Activated T-cell treated with anti-CD3 and anti-CD28 coated beads for 48 hours (primary cell): ENCODE results near the gene RSF1.
"Not testable (repeated sequence)": the region's sequence is repeated elsewhere in the genome, so short reads cannot be mapped to it uniquely, and the experiment has no call there.

ENCODE experiments used
- DNase-seq: peaks from one replicate; pipeline ENCODE4 v3.0.0-alpha.2; 2020; ENCODE audit warnings: low read depth

Gene RSF1

GRCh38 chr11:77672264-77672663, 148.3 kb downstream of the RSF1 start:
- no peak for DNase-seq

DNA sequence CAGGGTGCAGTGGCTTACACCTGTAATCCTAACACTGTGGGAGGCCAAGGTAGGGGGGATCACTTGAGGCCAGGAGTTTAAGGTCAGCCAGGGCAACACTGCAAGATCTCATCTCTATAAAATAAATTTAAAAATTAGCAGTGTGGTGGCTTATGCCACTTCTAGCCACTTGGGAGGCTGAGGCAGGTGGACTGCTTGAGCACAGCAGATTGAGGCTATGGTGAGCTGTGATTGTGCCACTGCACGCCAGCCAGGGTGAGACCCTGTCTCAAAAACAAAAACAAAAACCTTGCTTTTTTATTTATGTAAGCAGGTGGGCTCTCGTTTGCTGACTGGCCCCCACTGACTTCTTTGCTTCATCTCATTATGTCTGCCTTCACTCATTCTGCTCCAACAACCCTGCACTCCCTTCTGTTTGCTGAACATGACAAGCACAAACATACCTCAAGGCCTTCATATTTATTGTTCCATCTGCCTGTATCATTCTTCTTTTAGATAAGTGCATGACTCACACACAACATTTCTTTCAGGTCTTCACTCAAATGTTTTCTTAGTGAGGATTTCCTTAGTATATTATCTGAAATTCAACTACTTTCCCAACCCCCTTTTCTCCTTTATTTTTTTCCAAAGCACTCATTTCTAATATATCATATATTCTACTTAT, 150.5 kb downstream of the RSF1 start:
- DNase-seq = no peak

DNA sequence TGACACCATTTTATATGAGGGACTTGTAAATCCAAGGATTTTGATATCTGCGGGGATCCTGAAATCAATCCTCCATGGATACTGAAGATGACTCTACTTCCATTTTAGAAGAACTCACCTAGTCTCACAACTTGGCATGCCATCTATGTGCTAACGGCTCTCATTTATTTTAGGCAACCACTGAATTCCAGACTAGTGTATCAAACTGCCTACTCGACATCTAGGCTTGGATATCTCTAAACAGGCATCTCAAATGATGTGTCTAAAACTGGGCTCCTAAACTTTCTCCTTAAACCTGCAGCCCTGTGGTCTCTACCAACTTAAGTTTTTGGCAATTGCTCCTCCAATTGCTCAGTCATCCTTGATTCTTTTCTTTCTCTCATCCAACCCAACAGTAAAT, 151.8 kb downstream of the RSF1 start:
- DNase-seq = no peak

DNA sequence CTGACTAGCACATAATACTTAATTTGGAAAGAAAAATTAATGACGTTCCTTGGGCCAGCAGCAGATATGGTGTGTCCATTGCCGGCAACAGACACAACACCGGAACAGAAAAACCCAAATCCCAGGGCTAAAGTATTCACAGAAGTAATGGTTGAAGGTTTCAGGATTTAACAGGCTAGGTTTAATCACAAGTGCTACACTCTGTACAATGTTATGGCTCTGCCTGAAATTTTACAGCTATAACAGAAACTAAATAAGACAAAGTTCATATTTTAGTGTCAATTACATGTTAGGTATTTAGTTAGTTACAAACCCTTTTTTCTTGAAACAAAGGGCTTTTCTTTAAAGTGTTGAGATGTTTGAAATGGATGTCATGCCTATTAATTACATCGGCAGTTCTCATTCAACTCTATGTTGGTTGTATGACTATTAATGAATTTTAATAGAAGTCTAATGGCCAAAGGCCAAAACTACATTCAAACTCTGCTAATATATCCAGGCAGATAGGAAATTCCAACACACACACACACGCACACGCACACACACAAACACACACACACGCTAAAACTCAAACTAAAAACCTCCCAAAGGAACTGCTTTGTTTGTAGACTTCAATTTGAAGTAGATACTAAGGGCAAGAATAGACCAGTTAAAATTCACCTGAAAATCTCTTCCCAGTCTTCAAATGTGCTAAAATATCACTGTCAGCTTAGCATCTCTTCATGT, 155.1 kb downstream of the RSF1 start:
- DNase-seq = no peak

- DNase-seq = no peak
These were observed 158.9 kb downstream of the RSF1 start for GRCh38 chr11:77661670-77662069.

- no peak for DNase-seq
These were observed 159.6 kb downstream of the RSF1 start for GRCh38 chr11:77660947-77661346.

- no peak for DNase-seq
These were observed 162.1 kb downstream of the RSF1 start for GRCh38 chr11:77658213-77659013.

GRCh38 chr11:77656362-77656761, 164.2 kb downstream of the RSF1 start:
- no peak for DNase-seq

GRCh38 chr11:77654770-77655434, 165.6 kb downstream of the RSF1 start:
- no peak for DNase-seq

DNA sequence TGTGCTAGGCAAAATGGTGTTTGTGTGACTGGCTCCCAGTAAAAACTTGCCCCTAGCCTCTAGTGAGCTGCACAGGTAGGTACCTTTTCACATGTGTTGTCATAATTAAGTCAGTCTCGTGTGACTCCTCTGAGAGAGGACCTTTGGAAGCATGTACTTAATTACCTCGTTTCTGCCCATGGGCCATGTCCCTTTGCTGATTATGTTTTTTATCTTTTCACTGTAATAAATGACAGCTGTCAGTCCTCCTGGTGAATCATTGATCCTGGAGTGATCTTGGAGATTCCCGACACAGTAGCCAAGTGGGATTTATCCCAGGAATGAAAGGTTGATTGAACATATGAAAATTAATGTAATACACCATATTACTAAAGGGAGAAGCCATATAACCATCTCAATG, 170.4 kb downstream of the RSF1 start:
- DNase-seq = no peak

GRCh38 chr11:77647654-77648305, 172.7 kb downstream of the RSF1 start:
- no peak for DNase-seq

DNA sequence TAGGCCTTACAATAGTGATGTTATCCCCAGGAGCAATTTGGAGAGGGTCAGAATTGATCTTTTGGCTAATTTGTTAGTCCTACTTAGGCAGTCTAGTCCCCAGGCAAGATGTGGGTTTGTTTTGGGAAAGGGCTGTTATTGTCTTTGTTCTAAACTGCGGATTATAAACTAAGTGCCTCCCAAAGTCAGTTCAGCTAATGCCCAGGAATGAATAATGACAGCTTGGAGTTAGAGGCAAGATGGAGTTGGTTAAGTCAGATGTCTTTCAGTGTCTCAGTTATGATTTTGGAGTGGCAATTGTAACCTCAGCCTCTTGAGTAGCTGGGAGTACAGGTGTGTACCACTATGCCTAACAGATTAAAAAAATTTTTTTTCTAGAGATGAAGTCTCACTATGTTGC, 175.6 kb downstream of the RSF1 start:
- no peak for DNase-seq

- no peak for DNase-seq
These were observed 178.3 kb downstream of the RSF1 start for GRCh38 chr11:77642228-77642627.

DNA sequence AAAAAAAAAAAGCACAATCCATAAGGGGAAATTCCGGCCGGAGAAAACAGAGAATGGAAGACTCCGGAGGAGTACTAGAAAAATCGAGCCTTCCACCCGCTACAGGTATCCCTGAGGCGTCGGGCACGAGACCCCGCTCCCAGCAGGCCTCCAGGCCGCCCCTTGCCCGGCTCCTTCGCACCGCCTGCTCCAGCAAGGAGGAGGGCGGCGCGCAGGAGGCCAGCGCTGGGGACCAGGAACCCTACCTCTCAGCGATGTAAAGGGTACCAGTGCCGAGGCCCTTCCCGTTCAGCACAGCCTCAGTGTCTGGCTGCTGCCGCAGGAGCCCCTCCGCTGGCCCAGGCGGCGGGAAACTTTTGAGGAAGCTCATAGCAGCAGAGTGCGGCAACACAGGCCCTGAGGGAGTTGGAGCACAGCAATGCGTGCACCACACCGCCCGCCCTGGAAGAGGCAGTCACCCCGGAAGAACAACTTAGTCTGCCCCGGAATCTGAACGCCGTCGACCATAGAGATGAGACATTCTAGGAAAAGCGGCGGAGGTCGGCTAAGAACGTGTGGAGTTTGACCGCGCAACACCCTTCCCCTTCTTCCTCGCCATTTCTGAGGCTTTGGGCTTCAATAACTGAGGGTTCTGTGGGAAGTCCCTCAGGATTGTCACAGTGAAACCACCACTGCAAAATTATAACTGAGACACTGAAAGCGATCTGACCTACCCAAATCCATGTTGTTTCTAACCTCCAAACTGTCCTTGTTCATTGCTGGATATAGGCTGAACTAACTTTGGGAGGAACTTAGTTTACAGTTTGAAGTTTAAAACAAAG, 183.0 kb downstream of the RSF1 start, which contains the start of gene CLNS1A:
Gene CLNS1A, minus strand, starts transcription at position 450 of the 821 bp plus-strand sequence. Its CDS starts 80 bp downstream, at position 370.
- DNase-seq = peak; percentile 77

DNA sequence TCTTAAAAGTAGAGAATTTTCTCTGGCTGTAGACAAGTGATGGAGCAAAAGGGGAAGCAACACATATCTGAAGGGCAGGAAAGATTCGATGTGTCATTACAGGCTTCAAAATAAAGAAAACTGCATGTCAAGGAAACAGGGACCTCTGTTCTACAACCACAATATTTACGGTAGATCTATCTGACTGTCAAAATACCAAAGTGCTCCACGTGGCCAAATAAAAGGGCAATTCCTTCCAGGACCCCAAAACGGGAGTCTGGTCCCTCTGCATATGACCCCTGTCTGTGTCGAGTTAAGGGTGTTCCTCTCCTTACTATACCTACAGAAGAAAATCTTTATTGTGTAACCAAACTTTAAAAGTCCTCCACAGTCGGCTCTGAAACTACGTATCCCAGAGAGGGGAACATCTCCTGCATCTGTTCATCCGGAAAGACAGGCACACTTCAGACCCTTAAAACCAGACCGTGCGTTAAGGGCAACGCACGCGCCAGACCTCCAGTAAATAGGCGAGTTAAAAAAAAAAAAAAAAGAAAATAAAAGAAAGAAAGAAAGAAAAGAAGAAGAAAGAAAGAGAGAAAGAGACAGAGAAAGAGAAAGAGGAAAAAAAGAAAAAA, 183.7 kb downstream of the RSF1 start:
- DNase-seq = no peak

GRCh38 chr11:77633926-77634325, 186.6 kb downstream of the RSF1 start:
- not testable (repeated sequence) for DNase-seq

GRCh38 chr11:77630157-77630710, 190.3 kb downstream of the RSF1 start:
- DNase-seq = no peak

DNA sequence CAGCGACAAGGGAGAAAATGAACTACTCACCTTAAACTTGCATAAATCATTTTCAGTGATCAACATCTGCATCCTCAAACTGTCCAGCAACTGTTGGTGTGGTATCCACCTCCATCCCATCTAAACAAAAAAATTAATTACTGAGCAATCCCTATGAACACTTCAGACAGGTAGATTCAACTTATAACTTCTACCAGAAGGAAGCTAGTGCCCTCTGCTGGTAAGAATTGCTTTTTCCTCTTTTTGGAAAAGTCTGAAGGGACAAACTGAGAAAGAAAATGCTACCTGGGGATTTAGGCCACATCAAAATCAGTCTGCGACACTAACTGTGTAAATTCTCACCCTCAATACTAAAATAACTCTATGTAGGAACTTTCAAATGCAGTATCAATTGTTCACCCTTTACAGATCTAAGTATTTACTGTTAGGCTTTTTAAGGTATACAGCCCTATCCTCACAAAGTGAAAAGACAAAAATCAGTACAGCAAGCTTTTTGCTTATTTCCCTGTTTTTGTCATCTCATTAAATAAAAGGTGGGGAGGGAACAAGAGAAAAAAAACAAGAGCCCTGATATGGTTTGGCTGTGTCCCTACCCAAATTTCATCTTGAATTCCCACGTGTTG, 200.8 kb downstream of the RSF1 start:
- no peak for DNase-seq

- no peak for DNase-seq
These were observed 202.6 kb downstream of the RSF1 start for GRCh38 chr11:77617892-77618291.

- no peak for DNase-seq
These were observed 208.6 kb downstream of the RSF1 start for GRCh38 chr11:77611921-77612320.
